HG03558 (cell line): ENCODE measurements around the gene FOXD4L3.
"Not testable (repeated sequence)": the region's sequence is repeated elsewhere in the genome, so short reads cannot be mapped to it uniquely, and the experiment has no call there.

Source experiments
- ATAC-seq: cut with Tn5 transposase; IDR thresholded peaks from one replicate; pipeline ENCODE4 v1.9.1; 2021; ENCODE audit warnings: moderate number of reproducible peaks; ENCODE audit not compliant: unreplicated experiment; ENCODE audit errors: extremely low read depth

The FOXD4L3 gene

DNA sequence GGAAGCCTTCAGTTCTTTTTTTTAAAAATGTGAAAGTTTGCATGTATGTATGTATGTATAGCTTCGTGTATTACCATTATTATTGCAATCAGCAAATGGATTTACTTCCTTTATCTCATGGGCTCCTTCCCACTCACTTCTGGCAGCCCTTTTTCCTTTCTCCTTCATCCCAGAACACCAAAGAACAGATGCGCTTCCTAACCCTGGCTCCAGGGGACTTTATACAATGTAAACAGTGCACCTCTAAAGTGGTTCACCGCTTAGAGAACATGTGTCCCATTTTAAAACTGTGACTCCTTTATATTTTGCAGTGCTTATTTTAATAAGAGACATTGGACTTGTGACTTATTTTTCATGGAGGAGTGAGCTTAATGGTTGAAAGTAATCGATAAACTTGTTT is 40.6 kb downstream of the FOXD4L3 start:
- not testable (repeated sequence) for ATAC-seq

DNA sequence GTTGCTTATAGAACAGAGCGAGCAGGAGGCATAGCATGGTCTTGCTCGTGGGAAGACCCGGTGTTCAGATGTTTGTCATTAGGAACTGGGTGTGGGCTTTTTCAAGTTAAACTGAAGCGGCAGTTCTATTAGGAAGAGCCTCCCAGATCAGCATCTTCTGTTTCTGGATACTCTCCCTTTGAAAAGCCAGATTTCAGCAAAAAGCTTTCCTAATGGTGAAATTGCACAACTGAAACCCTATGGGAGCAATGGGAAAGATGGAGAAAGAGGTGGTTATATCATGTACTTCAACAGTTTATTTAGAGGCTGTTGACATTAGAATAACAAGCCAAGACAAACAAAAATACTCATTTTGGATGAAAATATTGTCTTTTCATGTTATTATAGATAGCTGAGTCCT is 41.3 kb downstream of the FOXD4L3 start:
- ATAC-seq = not testable (repeated sequence)

DNA sequence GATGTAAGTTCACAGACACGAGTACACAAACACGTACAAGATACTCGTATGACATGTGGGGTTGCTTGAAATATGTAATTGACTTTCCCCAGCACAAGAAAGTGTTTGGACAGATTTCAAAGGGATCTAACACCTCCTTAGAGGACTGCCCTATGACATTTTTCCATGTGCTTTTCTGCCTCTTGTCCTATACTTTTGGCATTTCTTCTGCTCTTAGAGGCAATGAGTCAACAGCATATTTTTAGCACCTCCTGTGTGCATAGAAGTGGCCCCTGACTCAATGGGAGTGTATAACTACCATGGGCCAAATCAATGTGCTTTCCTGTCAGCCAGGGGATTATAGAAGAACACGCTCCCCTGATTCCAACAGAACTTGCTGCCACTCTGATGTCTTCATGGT is 49.0 kb downstream of the FOXD4L3 start:
- not testable (repeated sequence) for ATAC-seq
